ENCODE results near the gene TRAPPC10.

DNA sequence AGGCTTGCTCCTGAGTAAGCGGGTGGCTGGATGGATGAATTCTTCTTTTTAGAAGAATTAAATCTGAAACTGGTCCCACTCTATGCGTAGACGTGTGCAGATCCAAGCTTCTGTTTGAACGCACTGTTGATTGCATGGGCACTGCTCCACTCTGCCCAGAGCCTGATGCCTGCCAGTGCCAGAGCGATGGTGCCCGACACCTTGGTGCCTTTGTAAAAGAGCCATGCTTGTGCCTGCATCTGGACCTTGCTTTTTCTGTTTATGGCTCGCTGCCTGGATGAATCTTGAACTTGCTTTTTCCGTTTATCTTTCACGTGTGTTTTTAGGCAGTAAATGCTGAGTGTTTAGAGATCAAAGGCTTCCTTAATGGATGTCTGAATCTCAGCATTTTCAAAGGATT, 80.1 kb downstream of the TRAPPC10 start:
- TF ChIP-seq POLR2A (IDR thresholded peaks at IDR 0.05) (no peak), CTCF (IDR thresholded peaks at IDR 0.05) (no peak)

All from uterus (tissue), 2 donors.